ENCODE data around the gene OTUB1. TPM values are rescaled to one million over a fixed set of nuclear protein-coding genes. Genes with fewer than 3 reads are reported as not detected.

The OTUB1 gene
- total RNA-seq, 3 donors from 2014 or later = 60.1 to 70.3 (median 64.1) TPM

GRCh38 chr11:64008914-64009633 lies 22.8 kb downstream of the OTUB1 start:
- ATAC-seq (no peak), DNase-seq (no peak)
- no peak overlapping the region for H3K4me3 ChIP-seq
- intact Hi-C loops (cut with DNase I, micrococcal nuclease) = loop anchor here in 1 of 2 donors (10.0 kb wide), 1 partner anchor 136 kb away; no protein-coding TSS in a partner anchor
- H3K9me3 ChIP-seq = no peaks in the 10 kb centered on the region
- peaks cover 5% of the 10 kb centered on the region for H3K4me1 ChIP-seq (ENCODE audit: low read depth)
- no peaks in the 10 kb centered on the region for H3K36me3 ChIP-seq (ENCODE audit: low read depth)
- TF ChIP-seq CTCF (IDR thresholded peaks at IDR 0.05) = no peak

DNA sequence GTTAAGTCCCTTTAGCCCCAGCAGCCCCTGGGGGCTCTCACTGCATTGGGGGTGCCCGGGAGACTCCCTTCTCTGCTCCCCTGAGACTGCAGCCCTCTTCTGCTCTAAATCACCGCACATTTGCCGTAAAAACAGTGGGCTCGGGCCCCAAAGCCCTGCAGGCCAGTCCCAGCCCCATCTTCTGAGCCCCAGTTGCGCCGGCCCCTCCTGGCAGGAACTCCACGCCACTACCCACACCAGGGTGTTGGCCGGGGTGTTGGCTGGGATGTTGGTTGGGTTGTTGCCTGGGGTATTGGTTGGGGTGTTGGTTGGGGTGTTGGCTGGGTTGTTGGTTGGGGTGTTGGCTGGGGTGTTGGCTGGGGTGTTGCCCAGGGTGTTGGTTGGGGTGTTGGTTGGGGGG lies 23.5 kb downstream of the OTUB1 start:
- TF ChIP-seq CTCF (IDR thresholded peaks at IDR 0.05) = no peak
- peaks cover 5% of the 10 kb centered on the region for H3K4me1 ChIP-seq (ENCODE audit: low read depth)
- no peaks in the 10 kb centered on the region for H3K36me3 ChIP-seq (ENCODE audit: low read depth)
- no peaks in the 10 kb centered on the region for H3K9me3 ChIP-seq
- intact Hi-C loops (cut with DNase I, micrococcal nuclease) = loop anchor here in 1 of 2 donors (10.0 kb wide), 1 partner anchor 135 kb away; no protein-coding TSS in a partner anchor
- no peak for ATAC-seq
- no peak overlapping the region for H3K4me3 ChIP-seq
- no peak for DNase-seq

- H3K4me1 ChIP-seq (ENCODE audit: low read depth) = peaks cover 5% of the 10 kb centered on the region
- H3K9me3 ChIP-seq = no peaks in the 10 kb centered on the region
- ATAC-seq = no peak
- intact Hi-C loops (cut with DNase I, micrococcal nuclease) = no loop called here
- no peak for DNase-seq
- H3K4me3 ChIP-seq = no peak overlapping the region
- no peaks in the 10 kb centered on the region for H3K36me3 ChIP-seq (ENCODE audit: low read depth)
- TF ChIP-seq CTCF (IDR thresholded peaks at IDR 0.05) = no peak
Observed at GRCh38 chr11:64010783-64011182, 24.5 kb downstream of the OTUB1 start.

DNA sequence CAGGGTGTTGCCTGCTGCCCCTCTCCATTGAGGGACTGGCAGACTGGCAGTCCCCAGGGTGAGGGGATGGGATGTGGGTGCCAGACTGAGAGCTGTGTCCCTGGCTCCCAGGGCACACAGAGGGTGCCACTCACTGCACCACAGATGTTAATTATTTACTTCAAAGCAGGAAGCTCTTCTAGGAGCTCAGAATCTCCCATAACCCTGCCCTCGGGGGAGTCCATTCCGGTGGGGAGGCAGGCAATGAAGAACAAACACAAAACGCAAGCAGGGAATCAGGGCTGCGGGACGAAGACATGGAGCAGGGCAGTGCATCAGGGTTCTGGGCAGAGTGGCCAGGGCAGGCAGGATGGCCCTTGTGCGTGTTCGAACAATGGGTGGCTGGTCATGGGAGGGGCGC lies 25.1 kb downstream of the OTUB1 start:
- intact Hi-C loops (cut with DNase I, micrococcal nuclease) = no loop called here
- peak; percentile 27 for ATAC-seq

DNA sequence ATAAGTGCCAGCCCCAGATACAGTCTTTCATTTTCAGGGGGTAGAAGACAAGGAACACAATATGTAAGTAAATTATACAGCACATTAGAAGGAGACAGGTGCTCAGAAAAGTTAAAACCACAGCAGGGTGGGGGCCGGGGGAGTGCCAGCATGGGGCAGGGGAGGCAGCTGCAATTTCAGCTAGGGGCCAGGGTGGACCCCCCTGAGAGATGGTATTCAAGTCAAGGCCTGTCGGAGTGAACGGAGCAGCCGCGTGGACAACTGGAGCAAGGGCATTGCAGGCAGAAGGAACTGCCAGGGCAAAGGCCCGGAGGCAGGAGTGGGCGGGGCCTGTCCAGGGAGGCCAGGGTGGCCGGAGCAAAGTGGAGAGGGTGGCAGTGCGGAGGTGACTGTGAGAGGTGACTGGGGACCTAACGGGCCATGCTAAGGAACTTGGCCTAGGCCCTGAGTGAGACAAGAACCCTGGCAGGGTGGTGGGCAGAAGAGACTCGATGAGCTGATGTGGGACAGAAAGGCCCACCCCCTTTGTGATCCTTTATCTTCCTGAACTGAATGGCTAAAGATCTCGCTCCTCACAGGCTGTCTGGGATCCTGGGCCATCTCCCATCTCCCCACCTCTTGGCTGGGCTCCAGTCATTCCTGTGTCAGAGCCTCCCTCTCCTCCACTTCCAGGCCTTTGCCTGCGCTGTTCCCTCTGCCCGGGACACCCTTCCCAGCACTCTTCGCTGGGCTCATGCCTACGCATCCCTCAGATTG lies 27.1 kb downstream of the OTUB1 start:
- no peak for ATAC-seq
- no peaks in the 10 kb centered on the region for H3K36me3 ChIP-seq (ENCODE audit: low read depth)

More for the DNA sequence above, 25.1 kb downstream of the OTUB1 start:
- Histone ChIP-seq H3K4me3 (no peak overlapping the region), H3K36me3 (ENCODE audit: low read depth) (no peaks in the 10 kb centered on the region), H3K9me3 (no peaks in the 10 kb centered on the region), H3K4me1 (ENCODE audit: low read depth) (peaks cover 5% of the 10 kb centered on the region)
- DNase-seq = no peak
- no peak for TF ChIP-seq CTCF (IDR thresholded peaks at IDR 0.05)

More for the DNA sequence above, 27.1 kb downstream of the OTUB1 start:
- DNase-seq = no peak
- intact Hi-C loops (cut with DNase I, micrococcal nuclease) = no loop called here
- H3K4me3 ChIP-seq = no peak overlapping the region
- peaks cover 3% of the 10 kb centered on the region for H3K4me1 ChIP-seq (ENCODE audit: low read depth)
- TF ChIP-seq CTCF (IDR thresholded peaks at IDR 0.05) = no peak
- H3K9me3 ChIP-seq = no peaks in the 10 kb centered on the region

Measured in mucosa of descending colon (tissue), 3 donors.